ENCODE measurements around the gene POLR2M.

Gene POLR2M

DNA sequence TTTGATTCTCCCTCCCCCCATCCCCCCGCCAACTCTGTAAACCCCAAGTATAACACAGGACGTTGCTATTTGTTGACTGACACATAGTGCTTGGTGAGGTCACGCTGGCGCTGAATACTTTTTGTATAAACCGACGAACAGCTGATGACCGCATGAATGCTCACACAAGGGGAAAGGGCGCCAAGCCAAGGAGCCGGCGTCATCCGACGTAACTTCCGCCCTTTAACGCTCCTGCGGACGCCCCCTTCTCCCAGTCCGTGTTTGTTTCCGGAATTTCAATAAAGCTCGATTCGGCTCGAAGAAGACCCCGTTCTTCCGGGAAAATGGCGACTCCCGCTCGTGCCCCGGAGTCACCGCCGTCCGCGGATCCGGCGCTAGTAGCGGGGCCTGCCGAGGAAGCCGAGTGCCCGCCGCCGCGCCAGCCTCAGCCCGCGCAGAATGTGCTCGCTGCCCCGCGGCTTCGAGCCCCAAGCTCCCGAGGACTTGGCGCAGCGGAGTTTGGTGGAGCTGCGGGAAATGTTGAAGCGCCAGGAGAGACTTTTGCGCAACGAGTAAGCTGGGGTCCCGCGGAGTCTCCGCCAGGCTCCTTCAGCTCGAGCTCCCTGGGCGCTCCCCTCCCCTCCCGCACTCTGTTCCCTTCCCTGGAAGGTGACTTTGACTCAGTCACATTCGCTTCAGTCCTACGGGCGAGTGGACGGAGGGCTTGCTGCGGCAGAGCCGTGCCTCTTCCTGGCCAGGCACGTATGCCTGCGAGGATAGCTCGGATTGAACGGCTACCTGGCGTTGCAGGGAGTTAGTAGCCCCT is at the start of gene POLR2M:
TSS of gene POLR2M (plus strand) at position 310 of the 805 bp plus-strand sequence. CDS start at position 439, 129 bp downstream.
- H3K4me3 Mint-ChIP-seq, result peak within 1 kb of the TSS; percentile 89
- H3K36me3 Mint-ChIP-seq (ENCODE audit: low read depth), result peaks cover 43% of the 10 kb centered on the region
- intact Hi-C loops (cut with micrococcal nuclease), result loop anchor here (2.0 kb wide), 1 partner anchor 146 kb away; no protein-coding TSS in a partner anchor
- peaks cover 17% of the 10 kb centered on the region for H3K27me3 Mint-ChIP-seq
- H3K4me1 Mint-ChIP-seq (ENCODE audit: low read depth), result peaks cover 24% of the 10 kb centered on the region
- peak within 1 kb of the TSS; percentile 94 for H3K27ac Mint-ChIP-seq
- no peaks in the 10 kb centered on the region for H3K9me3 Mint-ChIP-seq

GRCh38 chr15:57657619-57658018 is 48.9 kb upstream of the POLR2M start:
- intact Hi-C loops (cut with micrococcal nuclease), result loop anchor here (10.0 kb wide), 1 partner anchor 57 kb away; no protein-coding TSS in a partner anchor
- Mint-ChIP-seq H3K9me3 (no peaks in the 10 kb centered on the region), H3K4me1 (ENCODE audit: low read depth) (no peaks in the 10 kb centered on the region), H3K27ac (no peak overlapping the region), H3K36me3 (ENCODE audit: low read depth) (peaks cover 21% of the 10 kb centered on the region), H3K4me3 (no peak overlapping the region), H3K27me3 (peaks cover 5% of the 10 kb centered on the region)

DNA sequence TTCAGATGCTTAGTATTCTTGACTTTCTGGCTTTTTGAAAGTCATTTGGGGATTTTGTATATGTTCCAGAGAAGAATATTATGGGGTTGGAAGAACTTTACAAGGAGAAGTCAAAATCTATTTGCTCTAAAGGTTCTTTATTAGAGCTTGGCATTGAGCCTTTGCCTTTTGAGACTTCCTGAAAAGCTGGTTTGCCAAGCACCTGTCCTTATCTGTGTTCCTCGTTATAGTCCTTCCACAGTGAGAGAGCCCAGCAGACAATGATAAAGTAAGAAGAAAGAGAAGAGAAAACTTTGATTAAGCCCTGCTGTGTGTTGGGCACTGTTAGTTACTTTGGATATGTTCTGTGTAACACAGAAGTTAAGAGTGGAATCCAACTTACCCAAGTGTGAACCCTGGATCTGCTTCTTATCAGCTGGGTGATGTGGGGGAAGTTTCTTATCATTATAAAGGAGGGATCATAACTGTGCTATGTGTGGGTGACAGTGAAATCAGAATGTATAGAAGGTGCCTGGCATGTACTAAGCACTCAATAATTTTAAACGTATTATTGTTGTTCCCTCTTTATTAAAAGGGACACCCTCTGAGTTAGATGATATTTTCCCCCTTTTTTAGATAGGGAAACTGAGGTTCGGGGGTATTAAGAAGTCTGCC is 44.3 kb upstream of the POLR2M start:
- Mint-ChIP-seq H3K4me3 (no peak overlapping the region), H3K27me3 (peaks cover 5% of the 10 kb centered on the region), H3K4me1 (ENCODE audit: low read depth) (no peaks in the 10 kb centered on the region), H3K9me3 (no peaks in the 10 kb centered on the region), H3K36me3 (ENCODE audit: low read depth) (peaks cover 21% of the 10 kb centered on the region), H3K27ac (no peak overlapping the region)
- intact Hi-C loops (cut with micrococcal nuclease), result no loop called here

- H3K4me1 Mint-ChIP-seq (ENCODE audit: low read depth), result no peaks in the 10 kb centered on the region
- peaks cover 21% of the 10 kb centered on the region for H3K36me3 Mint-ChIP-seq (ENCODE audit: low read depth)
- no peak overlapping the region for H3K27ac Mint-ChIP-seq
- intact Hi-C loops (cut with micrococcal nuclease), result no loop called here
- no peaks in the 10 kb centered on the region for H3K9me3 Mint-ChIP-seq
- H3K27me3 Mint-ChIP-seq, result peaks cover 5% of the 10 kb centered on the region
- H3K4me3 Mint-ChIP-seq, result no peak overlapping the region
Measured at GRCh38 chr15:57662802-57663201, 43.7 kb upstream of the POLR2M start.

DNA sequence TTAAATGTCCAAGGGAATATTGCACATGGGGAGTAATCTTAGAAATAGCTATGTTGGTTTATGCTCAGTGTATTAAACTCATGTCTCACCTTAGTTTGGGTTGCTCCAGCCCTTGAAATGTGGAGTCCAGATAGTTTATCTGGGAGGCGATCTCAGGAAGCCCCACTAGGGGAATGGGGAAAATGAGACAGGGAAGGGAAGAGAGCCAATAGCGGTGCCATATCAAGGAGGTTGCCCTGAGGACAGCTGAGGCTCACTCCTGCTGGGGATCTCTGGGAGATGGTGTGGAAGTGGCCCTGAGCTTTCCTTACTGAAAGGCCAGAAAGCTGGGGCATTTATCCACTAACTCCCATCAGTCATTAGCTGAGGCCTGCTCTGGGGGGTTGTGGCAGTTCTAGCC is 43.3 kb upstream of the POLR2M start:
- Mint-ChIP-seq H3K4me1 (ENCODE audit: low read depth) (no peaks in the 10 kb centered on the region), H3K27me3 (peaks cover 7% of the 10 kb centered on the region), H3K4me3 (no peak overlapping the region), H3K36me3 (ENCODE audit: low read depth) (peaks cover 21% of the 10 kb centered on the region), H3K9me3 (no peaks in the 10 kb centered on the region), H3K27ac (no peak overlapping the region)
- intact Hi-C loops (cut with micrococcal nuclease), result no loop called here

- H3K27ac Mint-ChIP-seq, result no peak overlapping the region
- H3K4me3 Mint-ChIP-seq, result no peak overlapping the region
- no peaks in the 10 kb centered on the region for H3K4me1 Mint-ChIP-seq (ENCODE audit: low read depth)
- intact Hi-C loops (cut with micrococcal nuclease), result no loop called here
- H3K36me3 Mint-ChIP-seq (ENCODE audit: low read depth), result peaks cover 16% of the 10 kb centered on the region
- H3K27me3 Mint-ChIP-seq, result peaks cover 7% of the 10 kb centered on the region
- no peaks in the 10 kb centered on the region for H3K9me3 Mint-ChIP-seq
Measured at GRCh38 chr15:57665194-57665593, 41.3 kb upstream of the POLR2M start.

DNA sequence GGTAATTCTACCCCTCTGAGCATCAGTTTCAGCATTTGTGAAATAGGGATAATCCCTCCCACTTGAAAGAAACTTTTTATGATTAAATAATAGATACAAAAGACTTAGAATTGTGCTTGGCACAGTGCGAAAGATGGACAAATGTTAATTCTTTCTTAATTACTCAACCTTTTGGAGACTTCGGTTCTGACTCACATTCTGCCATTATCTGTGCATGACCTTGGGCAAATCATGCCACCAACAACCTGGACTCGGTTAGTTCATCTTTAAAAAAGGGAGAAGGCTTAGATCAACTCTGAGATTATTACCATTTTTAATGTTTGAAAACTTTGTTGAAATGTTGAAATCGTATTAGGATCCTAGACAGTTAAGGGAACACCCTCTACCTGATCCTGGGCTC is 40.6 kb upstream of the POLR2M start:
- intact Hi-C loops (cut with micrococcal nuclease), result no loop called here
- H3K9me3 Mint-ChIP-seq, result no peaks in the 10 kb centered on the region

DNA sequence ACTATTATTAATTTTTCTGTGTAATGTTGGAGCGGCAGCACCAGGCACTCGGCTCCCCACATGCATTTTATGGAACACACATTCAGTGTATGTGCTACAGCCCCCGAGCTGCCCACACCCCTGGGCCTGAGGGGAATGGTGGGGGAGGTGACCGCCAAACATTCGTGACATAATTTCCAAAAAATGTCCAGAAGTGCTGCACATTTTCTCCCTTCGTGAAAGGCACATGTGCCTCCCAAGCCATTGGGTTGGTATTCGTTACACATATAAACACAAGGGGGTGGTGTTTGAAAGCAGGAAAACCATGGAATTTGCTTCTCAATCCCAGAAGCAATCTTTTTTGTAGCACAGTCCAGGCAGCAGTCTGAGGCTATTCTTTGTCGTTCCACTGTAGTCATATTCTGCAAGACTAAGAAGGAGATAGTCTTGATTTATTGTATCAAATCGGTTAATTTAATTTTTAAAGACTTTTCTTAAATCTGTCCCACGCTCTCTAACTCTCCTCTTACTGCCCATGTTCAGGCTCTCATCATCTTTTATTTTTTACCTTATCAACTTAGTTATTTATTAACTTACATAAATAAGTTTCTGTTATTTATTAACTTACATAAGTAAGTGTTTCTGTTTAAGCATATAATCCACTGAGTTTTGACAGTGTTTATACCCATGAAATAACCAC is 39.2 kb upstream of the POLR2M start:
- no peaks in the 10 kb centered on the region for H3K9me3 Mint-ChIP-seq
- H3K27ac Mint-ChIP-seq, result no peak overlapping the region
- no peak overlapping the region for H3K4me3 Mint-ChIP-seq
- intact Hi-C loops (cut with micrococcal nuclease), result no loop called here
- H3K36me3 Mint-ChIP-seq (ENCODE audit: low read depth), result no peaks in the 10 kb centered on the region
- no peaks in the 10 kb centered on the region for H3K4me1 Mint-ChIP-seq (ENCODE audit: low read depth)
- H3K27me3 Mint-ChIP-seq, result peaks cover 7% of the 10 kb centered on the region

More for the DNA sequence above, 40.6 kb upstream of the POLR2M start:
- no peak overlapping the region for H3K4me3 Mint-ChIP-seq
- no peak overlapping the region for H3K27ac Mint-ChIP-seq
- no peaks in the 10 kb centered on the region for H3K4me1 Mint-ChIP-seq (ENCODE audit: low read depth)
- H3K27me3 Mint-ChIP-seq, result peaks cover 7% of the 10 kb centered on the region
- H3K36me3 Mint-ChIP-seq (ENCODE audit: low read depth), result peaks cover 8% of the 10 kb centered on the region

GRCh38 chr15:57668016-57668415 is 38.5 kb upstream of the POLR2M start:
- no peak overlapping the region for H3K27ac Mint-ChIP-seq
- H3K4me1 Mint-ChIP-seq (ENCODE audit: low read depth), result no peaks in the 10 kb centered on the region
- intact Hi-C loops (cut with micrococcal nuclease), result no loop called here
- H3K36me3 Mint-ChIP-seq (ENCODE audit: low read depth), result no peaks in the 10 kb centered on the region
- no peak overlapping the region for H3K4me3 Mint-ChIP-seq
- peaks cover 9% of the 10 kb centered on the region for H3K27me3 Mint-ChIP-seq
- H3K9me3 Mint-ChIP-seq, result no peaks in the 10 kb centered on the region

DNA sequence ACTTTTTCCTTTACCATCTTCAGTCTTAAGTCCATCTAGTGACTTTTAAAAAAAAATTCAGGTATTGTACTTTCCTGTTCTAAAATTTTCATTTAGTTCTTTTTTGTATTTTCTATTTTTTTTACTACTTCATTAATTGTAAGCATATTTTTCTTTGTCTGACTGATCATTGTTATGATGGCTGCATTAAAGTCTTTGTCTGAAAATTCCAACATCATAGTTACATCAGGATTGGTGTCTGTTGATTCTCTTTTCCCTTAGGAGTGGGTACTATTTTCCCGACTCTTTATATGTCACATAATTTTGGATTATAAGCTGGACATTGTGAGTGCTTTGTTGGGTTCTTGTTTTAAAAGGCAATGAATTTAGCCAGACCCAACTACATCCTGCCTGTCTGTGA is 34.9 kb upstream of the POLR2M start:
- no peaks in the 10 kb centered on the region for H3K9me3 Mint-ChIP-seq
- H3K4me1 Mint-ChIP-seq (ENCODE audit: low read depth), result no peaks in the 10 kb centered on the region
- H3K27ac Mint-ChIP-seq, result no peak overlapping the region
- H3K4me3 Mint-ChIP-seq, result no peak overlapping the region
- peaks cover 12% of the 10 kb centered on the region for H3K36me3 Mint-ChIP-seq (ENCODE audit: low read depth)
- peaks cover 9% of the 10 kb centered on the region for H3K27me3 Mint-ChIP-seq
- intact Hi-C loops (cut with micrococcal nuclease), result no loop called here

GRCh38 chr15:57675481-57676181 is 30.9 kb upstream of the POLR2M start:
- Mint-ChIP-seq H3K4me3 (no peak overlapping the region), H3K4me1 (ENCODE audit: low read depth) (peaks cover 5% of the 10 kb centered on the region), H3K27me3 (peaks cover 7% of the 10 kb centered on the region), H3K36me3 (ENCODE audit: low read depth) (peaks cover 12% of the 10 kb centered on the region), H3K9me3 (no peaks in the 10 kb centered on the region), H3K27ac (no peak overlapping the region)
- intact Hi-C loops (cut with micrococcal nuclease), result no loop called here

DNA sequence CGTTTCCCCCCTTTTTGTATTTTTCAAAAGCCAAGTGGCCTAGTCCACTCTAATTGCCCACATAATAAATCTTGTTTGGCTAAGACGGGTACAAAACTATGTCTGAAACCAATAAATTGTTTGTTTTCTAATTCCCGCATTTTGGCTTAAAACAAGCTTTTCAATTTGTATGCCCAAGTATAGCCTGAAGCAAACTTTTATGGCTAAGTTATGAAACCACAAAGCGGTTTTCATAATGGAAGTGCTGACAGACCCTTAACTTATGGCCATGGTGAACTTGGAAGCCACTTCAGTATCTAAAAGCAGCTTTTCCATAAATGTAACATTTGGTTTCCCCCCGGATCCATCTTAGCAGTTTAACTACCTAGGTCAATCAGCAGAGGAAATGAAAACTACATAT is 29.9 kb upstream of the POLR2M start:
- no peak overlapping the region for H3K27ac Mint-ChIP-seq
- H3K4me1 Mint-ChIP-seq (ENCODE audit: low read depth), result peaks cover 5% of the 10 kb centered on the region
- peaks cover 12% of the 10 kb centered on the region for H3K36me3 Mint-ChIP-seq (ENCODE audit: low read depth)
- H3K9me3 Mint-ChIP-seq, result no peaks in the 10 kb centered on the region
- H3K27me3 Mint-ChIP-seq, result peaks cover 7% of the 10 kb centered on the region
- no peak overlapping the region for H3K4me3 Mint-ChIP-seq
- intact Hi-C loops (cut with micrococcal nuclease), result no loop called here

DNA sequence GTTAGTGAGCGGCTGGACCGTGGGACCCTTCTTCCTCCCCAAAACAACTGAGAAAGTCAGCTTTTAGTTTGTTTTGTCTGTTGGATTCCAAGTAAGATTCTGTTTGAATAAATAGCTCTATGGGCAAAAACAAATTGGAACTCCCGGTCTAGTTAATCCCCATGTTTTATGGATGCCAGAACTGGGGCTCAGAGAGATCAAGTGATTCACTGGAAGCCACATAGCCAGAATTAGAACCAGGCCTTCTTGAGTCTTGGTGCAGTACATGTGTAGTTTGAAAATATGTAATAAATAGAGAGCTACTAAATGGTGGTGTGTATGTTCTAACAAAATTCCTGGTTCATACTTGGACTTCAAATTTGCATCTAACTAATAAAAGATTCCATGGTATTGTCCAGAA is 29.3 kb upstream of the POLR2M start:
- H3K27me3 Mint-ChIP-seq, result peaks cover 4% of the 10 kb centered on the region
- intact Hi-C loops (cut with micrococcal nuclease), result no loop called here
- peaks cover 5% of the 10 kb centered on the region for H3K4me1 Mint-ChIP-seq (ENCODE audit: low read depth)

More for the DNA sequence above, 29.3 kb upstream of the POLR2M start:
- no peaks in the 10 kb centered on the region for H3K9me3 Mint-ChIP-seq
- H3K4me3 Mint-ChIP-seq, result no peak overlapping the region
- H3K27ac Mint-ChIP-seq, result no peak overlapping the region
- peaks cover 12% of the 10 kb centered on the region for H3K36me3 Mint-ChIP-seq (ENCODE audit: low read depth)
